ENCODE results near the gene HDGFL2.

The HDGFL2 gene

DNA sequence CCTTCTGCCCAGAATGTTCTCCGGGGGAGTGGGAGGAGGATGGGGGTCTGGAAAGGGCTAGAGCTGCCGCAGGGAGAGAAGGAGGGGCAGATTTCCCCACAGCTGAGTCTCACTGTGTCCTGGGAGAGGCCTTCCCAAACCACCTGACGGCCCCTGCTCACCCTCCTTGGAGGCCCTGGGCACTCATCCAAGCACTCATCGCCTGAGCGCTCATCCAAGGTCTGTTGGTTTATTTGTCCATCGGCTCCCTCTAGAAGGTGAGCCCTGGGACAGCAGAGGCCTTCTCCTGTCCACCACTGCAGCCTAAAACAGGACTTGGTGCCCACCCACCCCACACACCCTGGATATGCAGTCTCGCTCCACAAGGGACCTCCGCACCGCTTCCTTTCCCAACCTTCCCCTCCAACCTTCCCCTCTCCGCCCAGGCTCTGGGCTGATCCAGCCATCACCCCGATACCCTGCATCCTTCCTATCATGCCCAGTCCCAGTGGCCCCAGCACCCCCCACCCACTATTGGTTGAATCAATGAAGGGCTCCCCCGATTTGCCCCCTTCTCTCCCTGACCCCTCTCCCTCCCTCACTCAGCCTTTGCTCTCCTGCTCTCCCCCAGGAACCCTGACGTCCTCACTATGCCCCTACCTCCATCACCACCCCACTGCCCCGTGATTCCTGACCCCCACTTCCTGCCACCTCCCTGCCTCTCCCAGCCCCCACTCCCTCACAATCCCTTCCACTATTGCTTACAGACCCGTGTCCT, 16.2 kb upstream of the HDGFL2 start:
- CTCF ChIA-PET, result interaction anchor here (0.5 to 1.5 kb wide), 5 partner anchors 10 to 189 kb away, joined by 3 to 5 read pairs (median 4); no protein-coding TSS in a partner anchor
- peak overlapping the region; percentile 67 for H3K27ac ChIP-seq (ENCODE audit: extremely low read depth, low read depth, low read length)
- H3K4me3 ChIP-seq (ENCODE audit: low read depth, low read length), result peak overlapping the region; percentile 60; the same call in 1 of the 2 replicates
- no peaks in the 10 kb centered on the region for H3K9me3 ChIP-seq (ENCODE audit: control insufficient read depth, insufficient read depth, low read depth, low read length)
- peaks cover 7% of the 10 kb centered on the region for H3K4me1 ChIP-seq (ENCODE audit: control insufficient read depth, insufficient read depth, low read length)
- H3K36me3 ChIP-seq (ENCODE audit: control insufficient read depth in 2 of 2, insufficient read depth in 1 of 2, low read length in 2 of 2), result peaks cover 8 to 40% of the 10 kb centered on the region in 2 experiments; a peak in 2 of 3 replicates
- POLR2A ChIA-PET, result interaction anchor here (0.6 to 4.9 kb wide), 7 partner anchors 9 to 22 kb away, joined by 3 to 23 read pairs (median 4); partner anchors contain the start of gene HDGFL2
- TF ChIP-seq ZBTB20 (tag by site-specific recombination; IDR thresholded peaks at IDR 0.05) (peak; percentile 38; the same call in 1 of the 2 replicates), ZNF670 (tag by site-specific recombination; IDR thresholded peaks at IDR 0.05; ENCODE audit: low read depth) (no peak), GLIS2 (tag by site-specific recombination; IDR thresholded peaks at IDR 0.05) (peak; percentile 10; the same call in 1 of the 2 replicates), ZNF239 (tag by site-specific recombination; IDR thresholded peaks at IDR 0.05) (peak; percentile 42; the same call in 1 of the 2 replicates), ZNF664 (tag by site-specific recombination; IDR thresholded peaks at IDR 0.05) (no peak), MZF1 (tag by site-specific recombination; IDR thresholded peaks at IDR 0.05; ENCODE audit: borderline replicate concordance) (no peak), REST (tag by site-specific recombination; IDR thresholded peaks at IDR 0.05) (0 out of 2 replicates have a peak, but pooled peaks have one; percentile 16), GLIS1 (tag by site-specific recombination; IDR thresholded peaks at IDR 0.05) (peak; percentile 64), ZBTB8A (tag by site-specific recombination; IDR thresholded peaks at IDR 0.05) (no peak), ZNF311 (tag by site-specific recombination; IDR thresholded peaks at IDR 0.05; ENCODE audit: borderline replicate concordance) (no peak), CTCF (tag by site-specific recombination; IDR thresholded peaks at IDR 0.05) (peak; percentile 10; the same call in 1 of the 2 replicates), ZXDB (tag by site-specific recombination; IDR thresholded peaks at IDR 0.05) (peak; percentile 99), ZNF837 (tag by site-specific recombination; IDR thresholded peaks at IDR 0.05) (no peak), ZNF10 (tag by site-specific recombination; IDR thresholded peaks at IDR 0.05) (peak; percentile 91), ATF2 (tag by site-specific recombination; IDR thresholded peaks at IDR 0.05; ENCODE audit: low read depth) (no peak), ZNF624 (tag by site-specific recombination; IDR thresholded peaks at IDR 0.05) (no peak), ZNF214 (tag by site-specific recombination; IDR thresholded peaks at IDR 0.05; ENCODE audit: borderline replicate concordance) (no peak; the same call in 1 of the 2 replicates), ZNF248 (tag by site-specific recombination; IDR thresholded peaks at IDR 0.05) (no peak), ZBTB11 (tag by site-specific recombination; conservative IDR thresholded peaks at IDR 0.05; ENCODE audit: low read depth) (0 out of 2 replicates have a peak, but pooled peaks have one; percentile 1), ZNF37A (tag by site-specific recombination; IDR thresholded peaks at IDR 0.05) (no peak)
- TF ChIP-seq, protein P1, sequence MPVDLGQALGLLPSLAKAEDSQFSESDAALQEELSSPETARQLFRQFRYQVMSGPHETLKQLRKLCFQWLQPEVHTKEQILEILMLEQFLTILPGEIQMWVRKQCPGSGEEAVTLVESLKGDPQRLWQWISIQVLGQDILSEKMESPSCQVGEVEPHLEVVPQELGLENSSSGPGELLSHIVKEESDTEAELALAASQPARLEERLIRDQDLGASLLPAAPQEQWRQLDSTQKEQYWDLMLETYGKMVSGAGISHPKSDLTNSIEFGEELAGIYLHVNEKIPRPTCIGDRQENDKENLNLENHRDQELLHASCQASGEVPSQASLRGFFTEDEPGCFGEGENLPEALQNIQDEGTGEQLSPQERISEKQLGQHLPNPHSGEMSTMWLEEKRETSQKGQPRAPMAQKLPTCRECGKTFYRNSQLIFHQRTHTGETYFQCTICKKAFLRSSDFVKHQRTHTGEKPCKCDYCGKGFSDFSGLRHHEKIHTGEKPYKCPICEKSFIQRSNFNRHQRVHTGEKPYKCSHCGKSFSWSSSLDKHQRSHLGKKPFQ (tag by site-specific recombination; IDR thresholded peaks at IDR 0.05), result no peak
- TF ChIP-seq, protein P2, sequence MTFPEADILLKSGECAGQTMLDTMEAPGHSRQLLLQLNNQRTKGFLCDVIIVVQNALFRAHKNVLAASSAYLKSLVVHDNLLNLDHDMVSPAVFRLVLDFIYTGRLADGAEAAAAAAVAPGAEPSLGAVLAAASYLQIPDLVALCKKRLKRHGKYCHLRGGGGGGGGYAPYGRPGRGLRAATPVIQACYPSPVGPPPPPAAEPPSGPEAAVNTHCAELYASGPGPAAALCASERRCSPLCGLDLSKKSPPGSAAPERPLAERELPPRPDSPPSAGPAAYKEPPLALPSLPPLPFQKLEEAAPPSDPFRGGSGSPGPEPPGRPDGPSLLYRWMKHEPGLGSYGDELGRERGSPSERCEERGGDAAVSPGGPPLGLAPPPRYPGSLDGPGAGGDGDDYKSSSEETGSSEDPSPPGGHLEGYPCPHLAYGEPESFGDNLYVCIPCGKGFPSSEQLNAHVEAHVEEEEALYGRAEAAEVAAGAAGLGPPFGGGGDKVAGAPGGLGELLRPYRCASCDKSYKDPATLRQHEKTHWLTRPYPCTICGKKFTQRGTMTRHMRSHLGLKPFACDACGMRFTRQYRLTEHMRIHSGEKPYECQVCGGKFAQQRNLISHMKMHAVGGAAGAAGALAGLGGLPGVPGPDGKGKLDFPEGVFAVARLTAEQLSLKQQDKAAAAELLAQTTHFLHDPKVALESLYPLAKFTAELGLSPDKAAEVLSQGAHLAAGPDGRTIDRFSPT (tag by site-specific recombination; IDR thresholded peaks at IDR 0.05), result no peak

Measured in HEK293 (cell line).